ENCODE results near the gene MAP7D1.
"Not testable (repeated sequence)": the region's sequence is repeated elsewhere in the genome, so short reads cannot be mapped to it uniquely, and the experiment has no call there.

Gene MAP7D1

GRCh38 chr1:36151845-36152203, 4.1 kb upstream of the MAP7D1 start:
- peak; percentile 51 for DNase-seq (ENCODE audit: low read depth)

GRCh38 chr1:36153476-36153875, 2.5 kb upstream of the MAP7D1 start:
- DNase-seq (ENCODE audit: low read depth): no peak

- DNase-seq (ENCODE audit: low read depth): no peak
Observed at GRCh38 chr1:36154335-36154734, 1.6 kb upstream of the MAP7D1 start.

- no peak for DNase-seq (ENCODE audit: low read depth)
Observed at GRCh38 chr1:36154765-36155407, 1.1 kb upstream of the MAP7D1 start.

GRCh38 chr1:36156329-36157114, 562 bp downstream of the MAP7D1 start:
- DNase-seq (ENCODE audit: low read depth): peak; percentile 41

- no peak for DNase-seq (ENCODE audit: low read depth)
Observed at GRCh38 chr1:36157115-36157903, 1.3 kb downstream of the MAP7D1 start.

GRCh38 chr1:36157973-36158826, 2.2 kb downstream of the MAP7D1 start:
- no peak for DNase-seq (ENCODE audit: low read depth)

GRCh38 chr1:36158827-36159252, 2.9 kb downstream of the MAP7D1 start:
- DNase-seq (ENCODE audit: low read depth): not testable (repeated sequence)

GRCh38 chr1:36159614-36160387, 3.8 kb downstream of the MAP7D1 start:
- no peak for DNase-seq (ENCODE audit: low read depth)

GRCh38 chr1:36160388-36160948, 4.5 kb downstream of the MAP7D1 start:
- no peak for DNase-seq (ENCODE audit: low read depth)

- peak; percentile 43 for DNase-seq (ENCODE audit: low read depth)
Observed at GRCh38 chr1:36160949-36161485, 5.1 kb downstream of the MAP7D1 start.

GRCh38 chr1:36161641-36162531, 5.9 kb downstream of the MAP7D1 start:
- DNase-seq (ENCODE audit: low read depth): peak; percentile 31

GRCh38 chr1:36162680-36163239, 6.8 kb downstream of the MAP7D1 start:
- DNase-seq (ENCODE audit: low read depth): no peak

- DNase-seq (ENCODE audit: low read depth): no peak
Observed at GRCh38 chr1:36163426-36163825, 7.5 kb downstream of the MAP7D1 start.

GRCh38 chr1:36164361-36164760, 8.4 kb downstream of the MAP7D1 start:
- no peak for DNase-seq (ENCODE audit: low read depth)

- DNase-seq (ENCODE audit: low read depth): no peak
Observed at GRCh38 chr1:36165145-36165544, 9.2 kb downstream of the MAP7D1 start.

- DNase-seq (ENCODE audit: low read depth): no peak
Observed at GRCh38 chr1:36166136-36166535, 10.2 kb downstream of the MAP7D1 start.

- DNase-seq (ENCODE audit: low read depth): no peak
Observed at GRCh38 chr1:36166938-36167905, 11.3 kb downstream of the MAP7D1 start.

All from activated T-cell treated with anti-CD3 and anti-CD28 coated beads for 1 hour (primary cell).